ENCODE data around the gene ZNF627. TPM values are rescaled to one million over a fixed set of nuclear protein-coding genes. Genes with fewer than 3 reads are reported as not detected.

Gene ZNF627
- total and polyA plus RNA-seq, 10 donors, result 4.5 to 14.5 (median 11.9) TPM

DNA sequence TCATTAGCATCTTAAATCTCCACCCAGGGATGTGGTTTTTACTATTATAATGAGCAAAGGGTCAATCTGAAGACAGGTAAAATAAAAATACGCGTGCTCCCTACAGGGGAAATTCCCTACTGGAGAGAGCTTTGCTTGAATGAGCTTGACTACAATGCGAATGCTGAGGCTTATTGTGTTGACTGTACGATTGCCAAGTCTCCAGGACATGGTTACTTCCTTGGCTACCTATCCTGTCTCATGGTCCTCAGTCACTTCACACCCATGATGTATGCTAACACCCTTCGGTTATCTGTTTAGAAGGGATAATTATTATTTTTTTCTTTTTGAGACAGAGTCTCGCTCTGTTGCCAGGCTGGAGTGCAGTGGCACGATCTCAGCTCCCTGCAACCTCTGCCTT lies 61.7 kb downstream of the ZNF627 start:
- 65 to 81% (median 71%) methylated on average over 7 of the region's 7 CpGs for WGBS, 5 donors
- TF ChIP-seq POLR2AphosphoS5 (IDR thresholded peaks at IDR 0.05) (no peak), POLR2A (IDR thresholded peaks at IDR 0.05) (no peak)
- TF ChIP-seq, protein P1, sequence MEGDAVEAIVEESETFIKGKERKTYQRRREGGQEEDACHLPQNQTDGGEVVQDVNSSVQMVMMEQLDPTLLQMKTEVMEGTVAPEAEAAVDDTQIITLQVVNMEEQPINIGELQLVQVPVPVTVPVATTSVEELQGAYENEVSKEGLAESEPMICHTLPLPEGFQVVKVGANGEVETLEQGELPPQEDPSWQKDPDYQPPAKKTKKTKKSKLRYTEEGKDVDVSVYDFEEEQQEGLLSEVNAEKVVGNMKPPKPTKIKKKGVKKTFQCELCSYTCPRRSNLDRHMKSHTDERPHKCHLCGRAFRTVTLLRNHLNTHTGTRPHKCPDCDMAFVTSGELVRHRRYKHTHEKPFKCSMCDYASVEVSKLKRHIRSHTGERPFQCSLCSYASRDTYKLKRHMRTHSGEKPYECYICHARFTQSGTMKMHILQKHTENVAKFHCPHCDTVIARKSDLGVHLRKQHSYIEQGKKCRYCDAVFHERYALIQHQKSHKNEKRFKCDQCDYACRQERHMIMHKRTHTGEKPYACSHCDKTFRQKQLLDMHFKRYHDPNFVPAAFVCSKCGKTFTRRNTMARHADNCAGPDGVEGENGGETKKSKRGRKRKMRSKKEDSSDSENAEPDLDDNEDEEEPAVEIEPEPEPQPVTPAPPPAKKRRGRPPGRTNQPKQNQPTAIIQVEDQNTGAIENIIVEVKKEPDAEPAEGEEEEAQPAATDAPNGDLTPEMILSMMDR (IDR thresholded peaks at IDR 0.05 in 8 of 11, conservative IDR thresholded peaks at IDR 0.05 in 3 of 11), result no peak
- no peak overlapping the region for H3K4me3 ChIP-seq
- no peaks in the 10 kb centered on the region for H3K4me1 ChIP-seq
- H3K9me3 ChIP-seq, result peaks cover 0 to 16% (median 6%) of the 10 kb centered on the region in 8 donors
- no peaks in the 10 kb centered on the region for H3K36me3 ChIP-seq
- H3K27ac ChIP-seq, result no peak overlapping the region
- intact Hi-C loops (cut with DNase I; ENCODE audit: low total_unique reads), result no loop called here
- no peaks in the 10 kb centered on the region for H3K27me3 ChIP-seq (replicated peaks in 1 of 7)
- DNase-seq, result no peak

DNA sequence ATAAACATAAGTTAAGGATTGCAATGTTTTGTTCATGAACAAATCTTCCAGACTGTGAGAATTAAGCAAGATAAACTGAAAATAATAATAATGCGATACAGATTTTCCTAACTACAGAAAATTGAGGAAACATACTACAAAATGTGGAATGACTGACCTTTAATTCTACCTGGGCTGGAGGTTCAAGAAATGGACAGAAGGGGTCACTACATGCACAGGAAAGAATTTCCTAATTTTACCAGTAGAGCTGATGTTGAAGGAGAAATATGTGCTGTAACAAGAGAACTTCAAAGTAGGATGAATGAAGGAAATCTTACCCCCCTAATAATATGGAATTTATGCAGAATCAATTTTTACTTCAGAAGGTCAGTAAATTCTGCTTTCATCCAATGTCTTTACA lies 62.3 kb downstream of the ZNF627 start:
- Histone ChIP-seq H3K9me3 (peaks cover 0 to 9% (median under 1%) of the 10 kb centered on the region in 8 donors), H3K36me3 (no peaks in the 10 kb centered on the region), H3K27ac (no peak overlapping the region), H3K4me3 (no peak overlapping the region), H3K4me1 (no peaks in the 10 kb centered on the region), H3K27me3 (replicated peaks in 1 of 7) (no peaks in the 10 kb centered on the region)
- DNase-seq, result no peak
- intact Hi-C loops (cut with DNase I; ENCODE audit: low total_unique reads), result no loop called here
- 96 to 100% (median 97%) methylated on average over 1 of the region's 1 CpG for WGBS, 5 donors
- TF ChIP-seq, protein P1 (IDR thresholded peaks at IDR 0.05 in 8 of 11, conservative IDR thresholded peaks at IDR 0.05 in 3 of 11), result peak in 1 of 11 experiments; percentile 17
- TF ChIP-seq POLR2AphosphoS5 (IDR thresholded peaks at IDR 0.05) (no peak), POLR2A (IDR thresholded peaks at IDR 0.05) (no peak)

DNA sequence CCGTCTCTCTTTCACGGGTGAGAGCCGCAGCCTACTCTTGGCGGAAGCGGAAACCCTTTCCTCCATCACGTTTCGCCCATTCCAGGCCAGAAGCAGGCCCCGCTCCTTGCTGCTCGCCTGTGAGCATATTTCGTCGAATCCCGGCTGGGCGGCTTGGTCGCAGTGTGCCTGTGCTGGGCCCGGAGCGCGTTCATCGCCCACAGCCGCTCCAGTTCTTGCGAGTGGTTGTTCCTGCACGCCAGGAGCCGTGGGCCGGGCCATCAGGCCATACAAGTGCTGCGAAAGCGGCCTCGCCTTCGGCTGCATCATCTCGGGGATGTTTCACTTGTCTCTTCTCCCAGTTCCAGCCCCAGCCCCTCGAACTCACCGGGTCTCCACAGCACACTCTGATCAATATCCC lies 65.0 kb downstream of the ZNF627 start:
- no peak for DNase-seq
- no peak overlapping the region for H3K27ac ChIP-seq
- no peaks in the 10 kb centered on the region for H3K27me3 ChIP-seq (replicated peaks in 1 of 7)
- no peaks in the 10 kb centered on the region for H3K36me3 ChIP-seq
- TF ChIP-seq POLR2A (IDR thresholded peaks at IDR 0.05), result no peak
- intact Hi-C loops (cut with DNase I; ENCODE audit: low total_unique reads), result no loop called here
- H3K4me3 ChIP-seq, result no peak overlapping the region
- no peaks in the 10 kb centered on the region for H3K9me3 ChIP-seq
- no peaks in the 10 kb centered on the region for H3K4me1 ChIP-seq
- 95 to 98% (median 96%) methylated on average over 30 of the region's 30 CpGs for WGBS, 5 donors

DNA sequence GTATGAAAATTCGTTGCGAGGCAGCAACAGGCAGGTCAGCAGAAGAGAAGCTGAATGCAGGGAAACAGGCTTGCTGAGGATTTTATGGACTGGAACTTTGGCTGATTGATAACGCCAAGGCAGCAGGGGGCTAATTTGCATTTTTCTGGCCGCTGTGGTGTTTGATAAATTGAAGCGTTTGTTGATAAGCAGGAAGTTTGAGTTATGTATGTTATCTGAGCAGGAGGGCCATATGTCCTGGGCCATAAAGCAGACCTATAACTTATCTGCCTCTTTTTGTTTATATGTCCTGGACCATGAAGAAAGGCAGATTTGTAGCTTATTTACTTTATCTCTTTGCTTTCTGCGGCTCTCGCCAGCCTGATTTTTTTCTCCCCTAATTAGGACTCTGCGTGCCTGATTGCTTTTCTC lies 65.9 kb downstream of the ZNF627 start:
- intact Hi-C loops (cut with DNase I; ENCODE audit: low total_unique reads), result no loop called here
- Histone ChIP-seq H3K9me3 (no peaks in the 10 kb centered on the region), H3K27me3 (replicated peaks in 1 of 7) (no peaks in the 10 kb centered on the region), H3K4me1 (no peaks in the 10 kb centered on the region), H3K27ac (no peak overlapping the region), H3K4me3 (no peak overlapping the region), H3K36me3 (no peaks in the 10 kb centered on the region)
- WGBS, 5 donors, result 81 to 86% (median 83%) methylated on average over 8 of the region's 8 CpGs
- DNase-seq, result no peak
- no peak for TF ChIP-seq POLR2A (IDR thresholded peaks at IDR 0.05)
- TF ChIP-seq, protein P1 (IDR thresholded peaks at IDR 0.05 in 8 of 11, conservative IDR thresholded peaks at IDR 0.05 in 3 of 11), result no peak
- no peak for TF ChIP-seq POLR2AphosphoS5 (IDR thresholded peaks at IDR 0.05)

Other genes with a start within 250 kb of the ZNF627 start
- 10 to 100 TPM; 19.0 to 41.0 (median 26.6) TPM for gene PLPPR2, start 242.1 kb upstream of the ZNF627 start, total RNA-seq
- gene PLPPR2, start 242.1 kb upstream of the ZNF627 start, polyA plus RNA-seq, result 10 to 100 TPM in 1 of 3 donors, 1 to 10 TPM in 2; 4.2 to 10.8 (median 8.5) TPM
- 1 to 10 TPM; 2.7 to 6.0 (median 4.0) TPM for gene SWSAP1, start 222.8 kb upstream of the ZNF627 start, total RNA-seq
- gene SWSAP1, start 222.8 kb upstream of the ZNF627 start, polyA plus RNA-seq, result 1 to 10 TPM; 7.0 to 9.3 (median 8.3) TPM
- 10 to 100 TPM; 15.0 to 24.0 (median 19.9) TPM for gene EPOR, start 213.2 kb upstream of the ZNF627 start, total RNA-seq
- 1 to 10 TPM; 4.5 to 8.2 (median 5.6) TPM for gene EPOR, start 213.2 kb upstream of the ZNF627 start, polyA plus RNA-seq
- gene RGL3, start 178.2 kb upstream of the ZNF627 start, total RNA-seq, result 10 to 100 TPM; 17.9 to 57.7 (median 37.8) TPM
- gene RGL3, start 178.2 kb upstream of the ZNF627 start, polyA plus RNA-seq, result 10 to 100 TPM in 2 of 3 donors, 1 to 10 TPM in 1; 5.1 to 16.4 (median 11.2) TPM
- gene ODAD3, start 162.4 kb upstream of the ZNF627 start, total RNA-seq, result 1 to 10 TPM in 3 of 7 donors, under 1 TPM in 4; 0.23 to 2.3 (median 0.85) TPM
- gene ODAD3, start 162.4 kb upstream of the ZNF627 start, polyA plus RNA-seq, result 1 to 10 TPM in 2 of 3 donors, under 1 TPM in 1; 0.59 to 2.1 (median 1.7) TPM
- gene PRKCSH, start 161.8 kb upstream of the ZNF627 start, total RNA-seq, result 100 to 1,000 TPM; 114 to 258 (median 230) TPM
- 100 to 1,000 TPM in 1 of 3 donors, 10 to 100 TPM in 2; 80.3 to 105 (median 86.0) TPM for gene PRKCSH, start 161.8 kb upstream of the ZNF627 start, polyA plus RNA-seq
- not detected for gene ELAVL3, start 116.4 kb upstream of the ZNF627 start, total RNA-seq
- gene ELAVL3, start 116.4 kb upstream of the ZNF627 start, polyA plus RNA-seq, result under 1 TPM in 1 of 3 donors, not detected in 2; 0.02 TPM
- 10 to 100 TPM in 2 of 7 donors, 1 to 10 TPM in 5; 6.9 to 11.8 (median 9.0) TPM for gene ZNF653, start 91.6 kb upstream of the ZNF627 start, total RNA-seq
- 10 to 100 TPM in 1 of 3 donors, 1 to 10 TPM in 2; 3.5 to 11.6 (median 8.8) TPM for gene ZNF653, start 91.6 kb upstream of the ZNF627 start, polyA plus RNA-seq
- 10 to 100 TPM; 30.2 to 37.6 (median 35.4) TPM for gene ECSIT, start 68.3 kb upstream of the ZNF627 start, total RNA-seq
- 10 to 100 TPM; 41.6 to 55.1 (median 52.1) TPM for gene ECSIT, start 68.3 kb upstream of the ZNF627 start, polyA plus RNA-seq
- gene CNN1, start 58.6 kb upstream of the ZNF627 start, total RNA-seq, result 1 to 10 TPM; 1.5 to 9.7 (median 7.7) TPM
- 10 to 100 TPM in 2 of 3 donors, 1 to 10 TPM in 1; 5.3 to 13.0 (median 12.6) TPM for gene CNN1, start 58.6 kb upstream of the ZNF627 start, polyA plus RNA-seq
- 10 to 100 TPM; 21.8 to 44.6 (median 36.3) TPM for gene ELOF1, start 38.3 kb upstream of the ZNF627 start, total RNA-seq
- gene ELOF1, start 38.3 kb upstream of the ZNF627 start, polyA plus RNA-seq, result 10 to 100 TPM; 63.1 to 77.1 (median 67.8) TPM
- 10 to 100 TPM; 41.7 to 74.4 (median 64.5) TPM for gene ACP5, start 19.8 kb upstream of the ZNF627 start, total RNA-seq
- gene ACP5, start 19.8 kb upstream of the ZNF627 start, polyA plus RNA-seq, result 100 to 1,000 TPM in 2 of 3 donors, 10 to 100 TPM in 1; 91.6 to 332 (median 200) TPM
- 1 to 10 TPM; 2.9 to 5.2 (median 4.2) TPM for gene ZNF823, start 141.5 kb downstream of the ZNF627 start, total RNA-seq
- gene ZNF823, start 141.5 kb downstream of the ZNF627 start, polyA plus RNA-seq, result 1 to 10 TPM; 1.3 to 2.1 (median 1.8) TPM
- 10 to 100 TPM in 6 of 7 donors, 1 to 10 TPM in 1; 8.0 to 17.4 (median 12.6) TPM for gene ZNF441, start 169.5 kb downstream of the ZNF627 start, total RNA-seq
- 1 to 10 TPM; 5.0 to 8.1 (median 6.2) TPM for gene ZNF441, start 169.5 kb downstream of the ZNF627 start, polyA plus RNA-seq
- gene ZNF491, start 201.0 kb downstream of the ZNF627 start, total RNA-seq, result 1 to 10 TPM; 1.2 to 3.5 (median 2.6) TPM
- under 1 TPM; 0.61 to 0.86 (median 0.68) TPM for gene ZNF491, start 201.0 kb downstream of the ZNF627 start, polyA plus RNA-seq
- 10 to 100 TPM; 12.7 to 19.0 (median 17.5) TPM for gene ZNF440, start 216.8 kb downstream of the ZNF627 start, total RNA-seq
- 1 to 10 TPM; 2.6 to 4.8 (median 2.7) TPM for gene ZNF440, start 216.8 kb downstream of the ZNF627 start, polyA plus RNA-seq

All from spleen (tissue), 11 donors.